Measurements from ENCODE around the gene ZNF609. TPM values are rescaled to one million over a fixed set of nuclear protein-coding genes. Genes with fewer than 3 reads are reported as not detected.
A peak's percentile ranks its signal among the peaks of the same experiment; 100 is the strongest.

The ZNF609 gene
- total and polyA plus RNA-seq, 8 donors = 4.2 to 25.2 (median 13.1) TPM

DNA sequence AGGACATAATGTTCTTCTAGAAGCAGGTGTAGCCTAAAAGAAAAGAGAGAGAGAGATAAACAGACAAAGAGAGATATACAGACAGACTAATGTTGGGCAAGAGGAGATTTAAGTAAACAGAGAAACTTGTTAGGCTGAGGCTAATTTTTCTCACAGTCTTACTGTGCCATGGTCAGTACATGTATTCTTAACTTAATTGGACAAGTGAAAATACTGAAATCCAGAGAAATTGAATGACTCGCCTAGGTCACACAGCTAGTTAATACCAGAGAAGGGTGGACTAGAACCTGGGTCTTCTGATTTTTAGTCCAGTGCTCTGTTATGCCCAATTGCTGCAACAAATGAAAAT is 6.7 kb upstream of the ZNF609 start:
- 94 to 95% methylated on average over 1 of the region's 1 CpG for whole genome bisulfite sequencing, 2 donors
- Histone ChIP-seq H3K27ac (no peak overlapping the region), H3K36me3 (no peaks in the 10 kb centered on the region), H3K4me3 (no peak overlapping the region), H3K4me1 (peaks cover 7 to 29% (median 8%) of the 10 kb centered on the region in 3 donors), H3K9me3 (no peaks in the 10 kb centered on the region), H3K27me3 (no peaks in the 10 kb centered on the region)
- ATAC-seq (no peak), DNase-seq (no peak), FAIRE-seq (no peak)
- intact Hi-C loops (cut with DNase I) = no loop called here
- TF ChIP-seq, protein P1, sequence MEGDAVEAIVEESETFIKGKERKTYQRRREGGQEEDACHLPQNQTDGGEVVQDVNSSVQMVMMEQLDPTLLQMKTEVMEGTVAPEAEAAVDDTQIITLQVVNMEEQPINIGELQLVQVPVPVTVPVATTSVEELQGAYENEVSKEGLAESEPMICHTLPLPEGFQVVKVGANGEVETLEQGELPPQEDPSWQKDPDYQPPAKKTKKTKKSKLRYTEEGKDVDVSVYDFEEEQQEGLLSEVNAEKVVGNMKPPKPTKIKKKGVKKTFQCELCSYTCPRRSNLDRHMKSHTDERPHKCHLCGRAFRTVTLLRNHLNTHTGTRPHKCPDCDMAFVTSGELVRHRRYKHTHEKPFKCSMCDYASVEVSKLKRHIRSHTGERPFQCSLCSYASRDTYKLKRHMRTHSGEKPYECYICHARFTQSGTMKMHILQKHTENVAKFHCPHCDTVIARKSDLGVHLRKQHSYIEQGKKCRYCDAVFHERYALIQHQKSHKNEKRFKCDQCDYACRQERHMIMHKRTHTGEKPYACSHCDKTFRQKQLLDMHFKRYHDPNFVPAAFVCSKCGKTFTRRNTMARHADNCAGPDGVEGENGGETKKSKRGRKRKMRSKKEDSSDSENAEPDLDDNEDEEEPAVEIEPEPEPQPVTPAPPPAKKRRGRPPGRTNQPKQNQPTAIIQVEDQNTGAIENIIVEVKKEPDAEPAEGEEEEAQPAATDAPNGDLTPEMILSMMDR (IDR thresholded peaks at IDR 0.05) = no peak

DNA sequence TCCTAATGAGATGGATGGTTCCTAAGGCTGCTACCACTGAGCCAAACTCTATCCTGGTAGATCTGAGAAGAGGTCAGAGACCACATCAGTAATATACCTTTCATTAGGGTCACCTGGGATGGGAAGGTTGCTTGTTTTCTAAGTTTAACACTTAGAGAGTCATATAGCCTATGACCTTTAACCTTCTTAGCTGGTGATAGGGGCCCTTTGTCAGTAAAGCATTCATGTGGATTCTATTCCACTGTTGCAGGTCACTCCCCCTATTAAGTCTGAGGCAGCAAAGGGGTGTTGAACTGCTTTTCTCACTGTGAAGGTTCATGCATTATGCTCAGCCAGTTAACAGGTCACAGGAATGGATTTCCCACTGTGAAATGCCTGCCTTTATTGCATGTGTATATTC is 6.1 kb upstream of the ZNF609 start:
- H3K4me1 ChIP-seq = peaks cover 7 to 29% (median 8%) of the 10 kb centered on the region in 3 donors
- TF ChIP-seq, protein P1 (IDR thresholded peaks at IDR 0.05) = no peak
- no peak for FAIRE-seq

DNA sequence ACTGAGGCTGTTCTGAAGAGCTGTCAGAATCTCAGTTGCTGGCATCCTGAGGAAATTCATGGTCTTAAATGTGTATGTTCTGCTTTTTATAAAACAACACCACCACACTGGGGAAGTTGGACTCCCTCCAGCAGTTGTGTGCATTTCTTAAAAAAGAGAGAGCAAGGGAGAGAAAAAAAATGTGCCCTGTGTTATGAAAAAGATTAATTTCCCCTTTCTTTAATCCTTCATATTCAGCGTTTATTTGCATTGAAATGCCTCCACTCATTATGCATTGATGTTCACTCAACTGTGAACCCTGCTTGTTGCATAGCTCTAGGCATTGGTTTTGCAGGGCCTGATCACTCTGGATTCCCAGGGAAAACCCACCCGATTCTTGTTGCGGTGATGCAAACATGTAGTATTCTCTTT is 4.4 kb upstream of the ZNF609 start:
- H3K27me3 ChIP-seq = no peaks in the 10 kb centered on the region
- H3K9me3 ChIP-seq = no peaks in the 10 kb centered on the region
- no peak for ATAC-seq
- H3K36me3 ChIP-seq = no peaks in the 10 kb centered on the region
- 66 to 67% methylated on average over 3 of the region's 3 CpGs for WGBS, 2 donors
- peak overlapping the region in 2 of 4 donors; percentile 29 to 32 for H3K27ac ChIP-seq
- H3K4me3 ChIP-seq = no peak overlapping the region
- peaks cover 7 to 35% (median 8%) of the 10 kb centered on the region in 3 donors for H3K4me1 ChIP-seq
- FAIRE-seq = no peak
- TF ChIP-seq, protein P1 (IDR thresholded peaks at IDR 0.05) = no peak
- intact Hi-C loops (cut with DNase I) = no loop called here
- peak in 1 of 6 donors; percentile 27 for DNase-seq

More for the DNA sequence above, 6.1 kb upstream of the ZNF609 start:
- no peaks in the 10 kb centered on the region for H3K36me3 ChIP-seq
- intact Hi-C loops (cut with DNase I) = no loop called here
- H3K9me3 ChIP-seq = no peaks in the 10 kb centered on the region
- no peaks in the 10 kb centered on the region for H3K27me3 ChIP-seq
- H3K4me3 ChIP-seq = no peak overlapping the region
- no peak overlapping the region for H3K27ac ChIP-seq
- no peak for DNase-seq
- ATAC-seq = no peak

DNA sequence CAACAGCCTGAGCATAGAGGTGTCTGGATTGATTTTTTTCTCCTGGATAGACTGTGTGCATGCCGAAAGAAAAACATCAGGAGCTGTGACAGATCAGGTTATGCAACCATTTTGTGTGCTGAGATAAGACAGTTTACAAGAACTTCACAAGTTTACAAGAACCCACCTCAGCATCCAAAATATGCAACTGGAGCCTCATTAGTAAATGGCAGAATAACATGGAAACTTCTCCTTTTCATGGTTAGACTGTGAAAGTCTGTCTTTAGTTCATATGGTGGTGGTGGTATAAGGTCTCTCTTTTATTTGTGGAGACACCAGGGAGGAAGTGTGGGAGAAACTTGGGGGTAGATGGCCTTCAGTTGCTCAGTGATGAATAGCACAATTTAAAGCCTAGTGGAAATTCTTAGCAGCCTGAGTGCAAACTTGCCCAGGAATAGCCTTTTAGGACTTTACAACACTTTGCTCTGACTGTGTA is 3.7 kb upstream of the ZNF609 start:
- Histone ChIP-seq H3K27me3 (no peaks in the 10 kb centered on the region), H3K4me1 (peaks cover 9 to 38% (median 9%) of the 10 kb centered on the region in 3 donors), H3K27ac (peak overlapping the region in 2 of 4 donors; percentile 29 to 32), H3K4me3 (no peak overlapping the region), H3K9me3 (no peaks in the 10 kb centered on the region), H3K36me3 (no peaks in the 10 kb centered on the region)
- TF ChIP-seq, protein P1 (IDR thresholded peaks at IDR 0.05) = no peak
- intact Hi-C loops (cut with DNase I) = no loop called here
- 4 to 18% methylated on average over 1 of the region's 1 CpG for WGBS, 2 donors
- peak in 1 of 4 donors; percentile 6 for ATAC-seq
- FAIRE-seq = no peak
- no peak for DNase-seq

DNA sequence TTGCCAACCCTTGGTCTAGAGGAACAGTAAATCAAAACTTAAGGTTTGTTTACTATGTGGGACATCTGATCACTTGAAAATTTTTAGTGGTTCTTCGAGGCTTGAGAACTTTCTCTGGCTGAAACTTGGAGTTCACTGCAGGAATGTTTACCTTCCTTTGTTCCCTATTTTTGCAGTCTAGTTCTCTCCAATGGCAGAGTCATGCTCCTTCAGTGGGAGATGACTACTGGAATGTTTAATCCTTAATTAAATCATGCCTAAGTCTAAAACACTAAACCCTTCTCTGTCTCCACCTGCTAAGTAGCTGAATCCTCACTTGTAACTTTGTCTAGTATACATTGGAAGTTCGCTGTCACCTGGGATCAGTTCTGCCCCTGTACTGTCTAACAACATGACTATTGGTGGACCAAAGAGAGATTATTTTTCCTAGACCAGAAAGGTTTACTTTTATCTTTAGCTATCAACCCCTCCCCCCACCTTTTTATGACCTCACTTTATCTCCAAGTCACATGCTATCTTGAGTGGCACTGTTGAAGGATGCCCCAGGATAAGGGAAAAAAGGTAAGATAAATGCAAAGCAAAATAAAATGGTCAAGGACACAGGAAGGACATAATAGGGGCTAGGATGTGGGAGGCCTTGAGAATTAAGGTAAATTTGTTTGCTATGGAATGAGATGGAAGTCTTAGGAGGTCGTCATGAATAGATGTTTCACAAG is 1.2 kb upstream of the ZNF609 start:
- 64 to 66% methylated on average over 3 of the region's 3 CpGs for WGBS, 2 donors
- H3K9me3 ChIP-seq = no peaks in the 10 kb centered on the region
- no peak overlapping the region for H3K4me3 ChIP-seq
- FAIRE-seq (no peak), ATAC-seq (no peak), DNase-seq (no peak)
- TF ChIP-seq, protein P1 (IDR thresholded peaks at IDR 0.05) = no peak
- no peak overlapping the region for H3K27ac ChIP-seq
- intact Hi-C loops (cut with DNase I) = no loop called here
- H3K27me3 ChIP-seq = no peaks in the 10 kb centered on the region
- no peaks in the 10 kb centered on the region for H3K36me3 ChIP-seq
- peaks cover 28 to 51% (median 29%) of the 10 kb centered on the region in 3 donors for H3K4me1 ChIP-seq

Measured in pancreas (tissue), 10 donors.